ENCODE measurements around the gene TXN. TPM values are rescaled to one million over a fixed set of nuclear protein-coding genes. Genes with fewer than 3 reads are reported as not detected.

Gene TXN
- total RNA-seq, 1 experiment from 2014 or later = 354 TPM

- no peak for DNase-seq
- H3K27me3 ChIP-seq (ENCODE audit: control insufficient read depth, insufficient read depth, low read length) = no peaks in the 10 kb centered on the region
- H3K36me3 ChIP-seq (replicated peaks; ENCODE audit: control insufficient read depth, insufficient read depth, low read length) = peaks cover 17% of the 10 kb centered on the region
- H3K4me3 ChIP-seq (ENCODE audit: insufficient read depth, low read depth, low read length) = no peak overlapping the region
Measured at GRCh38 chr9:110249603-110250002, 6.7 kb downstream of the TXN start.

GRCh38 chr9:110248361-110248760, 7.9 kb downstream of the TXN start:
- Histone ChIP-seq H3K27me3 (ENCODE audit: control insufficient read depth, insufficient read depth, low read length) (no peaks in the 10 kb centered on the region), H3K4me3 (ENCODE audit: insufficient read depth, low read depth, low read length) (no peak overlapping the region), H3K36me3 (replicated peaks; ENCODE audit: control insufficient read depth, insufficient read depth, low read length) (peaks cover 19% of the 10 kb centered on the region)
- no peak for DNase-seq

- peaks cover 19% of the 10 kb centered on the region for H3K36me3 ChIP-seq (replicated peaks; ENCODE audit: control insufficient read depth, insufficient read depth, low read length)
- no peaks in the 10 kb centered on the region for H3K27me3 ChIP-seq (ENCODE audit: control insufficient read depth, insufficient read depth, low read length)
- no peak overlapping the region for H3K4me3 ChIP-seq (ENCODE audit: insufficient read depth, low read depth, low read length)
- DNase-seq = no peak
Measured at GRCh38 chr9:110246214-110246613, 10.1 kb downstream of the TXN start.

GRCh38 chr9:110244616-110245015, 11.7 kb downstream of the TXN start:
- H3K36me3 ChIP-seq (replicated peaks; ENCODE audit: control insufficient read depth, insufficient read depth, low read length) = peaks cover 16% of the 10 kb centered on the region
- no peaks in the 10 kb centered on the region for H3K27me3 ChIP-seq (ENCODE audit: control insufficient read depth, insufficient read depth, low read length)
- no peak for DNase-seq
- H3K4me3 ChIP-seq (ENCODE audit: insufficient read depth, low read depth, low read length) = no peak overlapping the region

- Histone ChIP-seq H3K4me3 (ENCODE audit: insufficient read depth, low read depth, low read length) (no peak overlapping the region), H3K27me3 (ENCODE audit: control insufficient read depth, insufficient read depth, low read length) (no peaks in the 10 kb centered on the region), H3K36me3 (replicated peaks; ENCODE audit: control insufficient read depth, insufficient read depth, low read length) (peaks cover 3% of the 10 kb centered on the region)
- DNase-seq = no peak
Measured at GRCh38 chr9:110241858-110242321, 14.4 kb downstream of the TXN start.

GRCh38 chr9:110241260-110241857, 14.9 kb downstream of the TXN start:
- Histone ChIP-seq H3K4me3 (ENCODE audit: insufficient read depth, low read depth, low read length) (no peak overlapping the region), H3K36me3 (replicated peaks; ENCODE audit: control insufficient read depth, insufficient read depth, low read length) (peaks cover 3% of the 10 kb centered on the region), H3K27me3 (ENCODE audit: control insufficient read depth, insufficient read depth, low read length) (no peaks in the 10 kb centered on the region)
- no peak for DNase-seq

GRCh38 chr9:110240198-110240597, 16.1 kb downstream of the TXN start:
- no peaks in the 10 kb centered on the region for H3K27me3 ChIP-seq (ENCODE audit: control insufficient read depth, insufficient read depth, low read length)
- DNase-seq = no peak
- H3K4me3 ChIP-seq (ENCODE audit: insufficient read depth, low read depth, low read length) = no peak overlapping the region
- H3K36me3 ChIP-seq (replicated peaks; ENCODE audit: control insufficient read depth, insufficient read depth, low read length) = peaks cover 3% of the 10 kb centered on the region

GRCh38 chr9:110228321-110228720, 28.0 kb downstream of the TXN start:
- H3K27me3 ChIP-seq (ENCODE audit: control insufficient read depth, insufficient read depth, low read length) = no peaks in the 10 kb centered on the region
- no peak overlapping the region for H3K4me3 ChIP-seq (ENCODE audit: insufficient read depth, low read depth, low read length)
- H3K36me3 ChIP-seq (replicated peaks; ENCODE audit: control insufficient read depth, insufficient read depth, low read length) = no peaks in the 10 kb centered on the region
- no peak for DNase-seq

GRCh38 chr9:110224583-110224982, 31.7 kb downstream of the TXN start:
- Histone ChIP-seq H3K36me3 (replicated peaks; ENCODE audit: control insufficient read depth, insufficient read depth, low read length) (no peaks in the 10 kb centered on the region), H3K4me3 (ENCODE audit: insufficient read depth, low read depth, low read length) (no peak overlapping the region), H3K27me3 (ENCODE audit: control insufficient read depth, insufficient read depth, low read length) (no peaks in the 10 kb centered on the region)
- DNase-seq = peak; percentile 36

- DNase-seq = no peak
Measured at GRCh38 chr9:110220809-110221208, 35.5 kb downstream of the TXN start.

GRCh38 chr9:110217656-110218099, 38.6 kb downstream of the TXN start:
- Histone ChIP-seq H3K36me3 (replicated peaks; ENCODE audit: control insufficient read depth, insufficient read depth, low read length) (no peaks in the 10 kb centered on the region), H3K4me3 (ENCODE audit: insufficient read depth, low read depth, low read length) (no peak overlapping the region), H3K27me3 (ENCODE audit: control insufficient read depth, insufficient read depth, low read length) (no peaks in the 10 kb centered on the region)
- DNase-seq = no peak

More at GRCh38 chr9:110220809-110221208, 35.5 kb downstream of the TXN start:
- Histone ChIP-seq H3K4me3 (ENCODE audit: insufficient read depth, low read depth, low read length) (no peak overlapping the region), H3K27me3 (ENCODE audit: control insufficient read depth, insufficient read depth, low read length) (no peaks in the 10 kb centered on the region), H3K36me3 (replicated peaks; ENCODE audit: control insufficient read depth, insufficient read depth, low read length) (no peaks in the 10 kb centered on the region)

- Histone ChIP-seq H3K4me3 (ENCODE audit: insufficient read depth, low read depth, low read length) (no peak overlapping the region), H3K27me3 (ENCODE audit: control insufficient read depth, insufficient read depth, low read length) (no peaks in the 10 kb centered on the region), H3K36me3 (replicated peaks; ENCODE audit: control insufficient read depth, insufficient read depth, low read length) (no peaks in the 10 kb centered on the region)
- DNase-seq = no peak
Measured at GRCh38 chr9:110214586-110215355, 41.5 kb downstream of the TXN start.

GRCh38 chr9:110214090-110214489, 42.2 kb downstream of the TXN start:
- H3K27me3 ChIP-seq (ENCODE audit: control insufficient read depth, insufficient read depth, low read length) = no peaks in the 10 kb centered on the region
- H3K36me3 ChIP-seq (replicated peaks; ENCODE audit: control insufficient read depth, insufficient read depth, low read length) = no peaks in the 10 kb centered on the region
- no peak overlapping the region for H3K4me3 ChIP-seq (ENCODE audit: insufficient read depth, low read depth, low read length)
- DNase-seq = no peak

GRCh38 chr9:110213413-110214044, 42.8 kb downstream of the TXN start:
- Histone ChIP-seq H3K27me3 (ENCODE audit: control insufficient read depth, insufficient read depth, low read length) (no peaks in the 10 kb centered on the region), H3K4me3 (ENCODE audit: insufficient read depth, low read depth, low read length) (no peak overlapping the region), H3K36me3 (replicated peaks; ENCODE audit: control insufficient read depth, insufficient read depth, low read length) (no peaks in the 10 kb centered on the region)
- no peak for DNase-seq

- H3K27me3 ChIP-seq (ENCODE audit: control insufficient read depth, insufficient read depth, low read length) = no peaks in the 10 kb centered on the region
- no peak within 1 kb of the TSS for H3K4me3 ChIP-seq (ENCODE audit: insufficient read depth, low read depth, low read length)
- no peak for DNase-seq
- H3K36me3 ChIP-seq (replicated peaks; ENCODE audit: control insufficient read depth, insufficient read depth, low read length) = no peaks in the 10 kb centered on the region
Measured at GRCh38 chr9:110208031-110208430, 48.3 kb downstream of the TXN start, which contains the start of gene C9orf152. Gene C9orf152 (minus strand): TSS chr9:110208159. CDS start chr9:110207579, 580 bp downstream.
